Upper lobe of left lung (tissue), 6 donors: ENCODE results near the gene CREB3L2. TPM values are rescaled to one million over a fixed set of nuclear protein-coding genes. Genes with fewer than 3 reads are reported as not detected.

Source experiments
- ATAC-seq, 2 donors: fragments of 200-7000 bp; cut with Tn5 transposase; one replicate each; pipeline ENCODE4 v1.9.1; 2022; ENCODE audit warnings: mild to moderate bottlenecking in 2 of 2, moderate library complexity in 2 of 2; ENCODE audit not compliant: low FRiP score in 2 of 2
- DNase-seq, 2 donors: peaks; one replicate each; pipeline ENCODE4 v3.0.0-alpha.2; 2019 to 2020
- H3K27ac ChIP-seq, 4 donors: fragments of 200-600 bp; sonication (generic); one replicate each; pipeline ENCODE4 v1.5.1; 2016 to 2019
- H3K27me3 ChIP-seq, 4 donors: fragments of 200-600 bp; sonication (generic); one replicate each; pipeline ENCODE4 v1.5.1; 2017 to 2019
- H3K36me3 ChIP-seq, 4 donors: fragments of 200-600 bp; sonication (generic); one replicate each; pipeline ENCODE4 v1.5.1; 2016 to 2019
- H3K4me1 ChIP-seq, 4 donors: fragments of 200-600 bp; sonication (generic); one replicate each; pipeline ENCODE4 v1.5.1; 2018 to 2019
- H3K4me3 ChIP-seq, 4 donors: fragments of 200-600 bp; sonication (generic); one replicate each; pipeline ENCODE4 v1.5.1; 2017 to 2019; ENCODE audit warnings: mild to moderate bottlenecking in 2 of 4, moderate library complexity in 1 of 4
- H3K9me3 ChIP-seq, 4 donors: fragments of 200-600 bp; sonication (generic); one replicate each; pipeline ENCODE4 v1.5.1; 2018 to 2019
- CTCF ChIP-seq, 6 experiments: fragments of 450-650 bp in 4 of 6; fragments of 200-600 bp in 2 of 6; sonication (generic) in 2 of 6; IDR thresholded peaks; one replicate each; pipeline ENCODE4 v1.5.1; 2016 to 2019; ENCODE audit warnings: antibody characterized with exemption in 6 of 6
- EP300 ChIP-seq, 4 donors: sonication (generic); formaldehyde crosslinking; IDR thresholded peaks; one replicate each; pipeline ENCODE4 v1.5.1; 2017; ENCODE audit warnings: antibody characterized with exemption in 4 of 4, control low read depth in 2 of 4
- POLR2A ChIP-seq, 4 donors: fragments of 450-650 bp; IDR thresholded peaks; one replicate each; pipeline ENCODE4 v1.5.1; 2016 to 2017; ENCODE audit warnings: antibody characterized with exemption in 4 of 4, mild to moderate bottlenecking in 2 of 4
- POLR2AphosphoS5 ChIP-seq, 2 donors: sonication (generic); formaldehyde crosslinking; IDR thresholded peaks; one replicate each; pipeline ENCODE4 v1.5.1; 2017; ENCODE audit warnings: antibody characterized with exemption in 2 of 2
- WGBS, 2 donors: methylation state at CpG; one replicate each; pipeline ENCODE4 v1.1.5; 2017 to 2018; 5-methylcytosine and 5-hydroxymethylcytosine counted together
- total RNA-seq, 6 donors: library from RNA; depleted of rRNA in 4 of 6; stranded (reverse); fragments of >200 nt in 4 of 6; gene quantifications; one replicate each; pipeline versions ENCODE4 v1.1.0 to v1.2.1, GENCODE V29; 2016 to 2021
- donor health status: DM: no; HTN: no; CAD: no; lungs with moderate emphysema.
- donor health status: DM: no; HTN: yes; CAD: no; lungs with severe emphysema.

The CREB3L2 gene
- total RNA-seq, 6 donors from 2014 or later: 26.9 to 73.5 (median 34.2) TPM

GRCh38 chr7:137948845-137949330 is 53.0 kb downstream of the CREB3L2 start:
- 83 to 84% methylated on average over 6 of the region's 6 CpGs for WGBS, 2 donors

GRCh38 chr7:137948083-137948844 is 53.6 kb downstream of the CREB3L2 start:
- no peaks in the 10 kb centered on the region for H3K36me3 ChIP-seq
- ATAC-seq (no peak), DNase-seq (no peak)
- no peak overlapping the region for H3K27ac ChIP-seq
- H3K4me3 ChIP-seq: no peak overlapping the region
- no peaks in the 10 kb centered on the region for H3K9me3 ChIP-seq
- H3K27me3 ChIP-seq: no peaks in the 10 kb centered on the region
- peaks cover 12 to 35% (median 22%) of the 10 kb centered on the region in 4 donors for H3K4me1 ChIP-seq
- 69 to 79% methylated on average over 5 of the region's 5 CpGs for WGBS, 2 donors
- TF ChIP-seq CTCF (IDR thresholded peaks at IDR 0.05): no peak
- TF ChIP-seq POLR2AphosphoS5 (IDR thresholded peaks at IDR 0.05): no peak
- no peak for TF ChIP-seq EP300 (IDR thresholded peaks at IDR 0.05)
- TF ChIP-seq POLR2A (IDR thresholded peaks at IDR 0.05): no peak

More at GRCh38 chr7:137948845-137949330, 53.0 kb downstream of the CREB3L2 start:
- H3K27ac ChIP-seq: no peak overlapping the region
- no peaks in the 10 kb centered on the region for H3K27me3 ChIP-seq
- H3K4me1 ChIP-seq: peaks cover 16 to 35% (median 24%) of the 10 kb centered on the region in 4 donors
- DNase-seq: no peak
- H3K9me3 ChIP-seq: no peaks in the 10 kb centered on the region
- TF ChIP-seq EP300 (IDR thresholded peaks at IDR 0.05) (no peak), POLR2AphosphoS5 (IDR thresholded peaks at IDR 0.05) (no peak), CTCF (IDR thresholded peaks at IDR 0.05) (no peak), POLR2A (IDR thresholded peaks at IDR 0.05) (no peak)
- H3K4me3 ChIP-seq: no peak overlapping the region
- no peak for ATAC-seq
- H3K36me3 ChIP-seq: no peaks in the 10 kb centered on the region

- H3K4me1 ChIP-seq: peaks cover under 1 to 24% (median 20%) of the 10 kb centered on the region in 4 donors
- no peaks in the 10 kb centered on the region for H3K9me3 ChIP-seq
- WGBS, 2 donors: 83 to 91% methylated on average over 7 of the region's 7 CpGs
- no peak overlapping the region for H3K27ac ChIP-seq
- no peak overlapping the region for H3K4me3 ChIP-seq
- no peaks in the 10 kb centered on the region for H3K36me3 ChIP-seq
- no peaks in the 10 kb centered on the region for H3K27me3 ChIP-seq
- no peak for DNase-seq
- ATAC-seq: no peak
- TF ChIP-seq CTCF (IDR thresholded peaks at IDR 0.05) (no peak), EP300 (IDR thresholded peaks at IDR 0.05) (no peak), POLR2AphosphoS5 (IDR thresholded peaks at IDR 0.05) (no peak), POLR2A (IDR thresholded peaks at IDR 0.05) (no peak)
Measured at GRCh38 chr7:137947046-137947445, 54.8 kb downstream of the CREB3L2 start.

- 92 to 95% methylated on average over 3 of the region's 3 CpGs for WGBS, 2 donors
- DNase-seq (no peak), ATAC-seq (no peak)
- no peaks in the 10 kb centered on the region for H3K9me3 ChIP-seq
- H3K4me1 ChIP-seq: peaks cover 0 to 25% (median 15%) of the 10 kb centered on the region in 4 donors
- H3K27me3 ChIP-seq: no peaks in the 10 kb centered on the region
- no peak overlapping the region for H3K4me3 ChIP-seq
- TF ChIP-seq POLR2AphosphoS5 (IDR thresholded peaks at IDR 0.05) (no peak), CTCF (IDR thresholded peaks at IDR 0.05) (no peak), POLR2A (IDR thresholded peaks at IDR 0.05) (no peak), EP300 (IDR thresholded peaks at IDR 0.05) (no peak)
- H3K36me3 ChIP-seq: no peaks in the 10 kb centered on the region
- H3K27ac ChIP-seq: no peak overlapping the region
Measured at GRCh38 chr7:137946011-137946410, 55.9 kb downstream of the CREB3L2 start.
